Activated naive CD4-positive, alpha-beta T cell treated with anti-CD3 and anti-CD28 coated beads for 36 hours (primary cell): ENCODE measurements around the gene SH3GL3. TPM values are rescaled to one million over a fixed set of nuclear protein-coding genes. Genes with fewer than 3 reads are reported as not detected.

Experiments
- CTCF ChIA-PET: fragments of 350-600 bp; sonication (Branson Sonifier 250); formaldehyde crosslinking; loops from one replicate; lab custom pipeline; 2021; ENCODE audit warnings: antibody characterized with exemption; lab: Charles Lee
- DNase-seq: peaks from one replicate; pipeline ENCODE4 v3.0.0-alpha.2; 2020
- H3K27ac Mint-ChIP-seq: one replicate; pipeline ENCODE4 v1.8.0; 2021; ENCODE audit warnings: mild to moderate bottlenecking, mixed read lengths
- H3K27me3 Mint-ChIP-seq: one replicate; pipeline ENCODE4 v1.8.0; 2021; ENCODE audit warnings: low read depth, mixed read lengths
- H3K36me3 Mint-ChIP-seq: one replicate; pipeline ENCODE4 v1.8.0; 2021; ENCODE audit warnings: low read depth, mixed read lengths
- H3K4me1 Mint-ChIP-seq: one replicate; pipeline ENCODE4 v1.8.0; 2021; ENCODE audit warnings: low read depth, mixed read lengths
- H3K4me3 Mint-ChIP-seq: one replicate; pipeline ENCODE4 v1.8.0; 2021; ENCODE audit warnings: mild to moderate bottlenecking, moderate library complexity, mixed read lengths
- H3K9me3 Mint-ChIP-seq: one replicate; pipeline ENCODE4 v1.8.0; 2021; ENCODE audit warnings: mixed read lengths
- intact Hi-C: fragments of 100-400 bp; cut with micrococcal nuclease; formaldehyde crosslinking; loops from one replicate; pipeline ENCODE4 v1.15.1; 2023
- total RNA-seq, 2 experiments: library from RNA; stranded (reverse); gene quantifications; one replicate each; pipeline ENCODE4 v1.2.3, GENCODE V29; 2021

The SH3GL3 gene
- total RNA-seq, 2 experiments from 2014 or later, result not detected

DNA sequence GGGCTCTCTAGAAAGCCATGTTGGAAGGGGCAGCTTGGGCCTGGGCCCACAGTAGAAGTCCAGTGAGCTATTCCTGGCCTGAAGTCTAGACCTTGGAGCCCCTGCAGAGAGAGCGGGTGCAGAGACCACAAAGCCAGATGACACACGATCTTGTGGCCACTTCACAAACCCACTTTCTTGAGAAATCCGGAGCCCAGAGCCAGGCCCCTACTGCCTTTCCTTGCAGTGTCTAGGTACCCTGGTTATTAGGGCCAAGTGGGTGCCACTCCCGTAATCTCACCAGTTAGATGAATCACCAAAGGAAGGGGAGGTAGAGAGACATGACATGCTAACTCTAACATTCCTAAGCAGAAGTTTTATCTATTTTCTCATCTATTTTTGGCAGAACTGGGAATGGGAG is 134.2 kb downstream of the SH3GL3 start:
- H3K4me3 Mint-ChIP-seq, result no peak overlapping the region
- no peak for DNase-seq
- intact Hi-C loops, result no loop called here
- no peaks in the 10 kb centered on the region for H3K4me1 Mint-ChIP-seq
- no peaks in the 10 kb centered on the region for H3K36me3 Mint-ChIP-seq
- no peaks in the 10 kb centered on the region for H3K9me3 Mint-ChIP-seq
- no peak overlapping the region for H3K27ac Mint-ChIP-seq
- CTCF ChIA-PET, result no interaction called here
- no peaks in the 10 kb centered on the region for H3K27me3 Mint-ChIP-seq

DNA sequence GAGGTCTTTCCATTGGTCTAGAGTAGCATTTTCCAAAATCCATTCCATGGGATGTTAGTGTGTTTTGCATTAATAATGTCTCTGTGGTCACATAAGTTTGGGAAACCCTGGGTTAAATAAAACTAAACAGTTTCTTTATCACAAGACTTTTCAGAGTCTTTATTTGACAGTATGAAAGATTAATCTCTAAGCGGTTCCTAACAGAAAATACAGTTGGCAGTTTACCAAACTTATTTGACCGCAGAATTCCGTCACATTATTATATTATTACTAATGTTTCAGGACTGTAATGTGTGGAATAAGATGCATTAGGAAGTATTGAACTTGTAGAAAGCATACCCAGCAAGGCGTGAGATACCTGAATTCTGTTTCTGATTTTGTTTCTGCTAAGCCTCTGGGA is 135.2 kb downstream of the SH3GL3 start:
- Mint-ChIP-seq H3K9me3 (no peaks in the 10 kb centered on the region), H3K36me3 (no peaks in the 10 kb centered on the region), H3K4me3 (no peak overlapping the region), H3K27me3 (no peaks in the 10 kb centered on the region), H3K4me1 (no peaks in the 10 kb centered on the region), H3K27ac (no peak overlapping the region)
- DNase-seq, result no peak
- intact Hi-C loops, result no loop called here
- CTCF ChIA-PET, result no interaction called here

DNA sequence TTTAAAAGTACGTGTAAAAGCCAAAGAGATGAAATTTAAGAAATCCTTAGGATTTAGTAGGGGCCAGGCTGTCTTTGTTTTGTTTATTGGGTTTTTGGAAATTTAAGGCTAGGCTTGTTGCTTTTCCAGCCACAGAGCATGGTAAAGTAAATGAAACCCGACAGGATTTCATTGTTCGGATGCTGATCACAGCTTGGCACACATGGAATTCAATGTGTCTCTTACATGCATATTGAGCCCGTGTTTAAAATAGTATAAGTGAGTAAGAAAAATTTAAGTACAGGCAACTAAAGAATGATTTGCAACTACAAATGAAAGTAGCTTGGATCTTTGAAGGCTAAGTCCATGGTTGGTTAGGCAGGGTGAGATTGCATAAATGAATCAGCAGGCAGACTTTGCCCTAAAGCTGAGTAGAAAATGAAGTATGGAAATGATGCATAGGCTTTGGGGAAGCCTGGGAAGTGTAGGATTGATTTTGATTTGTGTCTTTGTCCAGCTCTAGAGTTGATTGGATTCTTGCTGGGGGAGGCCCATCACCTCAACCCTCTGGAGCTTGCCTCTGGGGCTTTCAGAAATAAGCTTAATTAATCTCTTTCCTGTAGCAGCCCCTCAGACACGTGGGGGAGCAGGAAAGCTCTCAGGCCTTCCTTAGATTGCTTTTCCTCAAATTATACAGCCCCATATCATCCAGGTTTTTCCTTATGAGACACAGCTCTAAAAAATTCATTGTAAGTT is 138.6 kb downstream of the SH3GL3 start:
- CTCF ChIA-PET, result interaction anchor here (1.2 kb wide), 1 partner anchor 148 kb away, joined by 4 read pairs; no protein-coding TSS in a partner anchor
- no peak overlapping the region for H3K27ac Mint-ChIP-seq
- intact Hi-C loops, result no loop called here
- no peaks in the 10 kb centered on the region for H3K9me3 Mint-ChIP-seq
- H3K27me3 Mint-ChIP-seq, result no peaks in the 10 kb centered on the region
- no peak overlapping the region for H3K4me3 Mint-ChIP-seq
- no peaks in the 10 kb centered on the region for H3K4me1 Mint-ChIP-seq
- DNase-seq, result no peak
- no peaks in the 10 kb centered on the region for H3K36me3 Mint-ChIP-seq

DNA sequence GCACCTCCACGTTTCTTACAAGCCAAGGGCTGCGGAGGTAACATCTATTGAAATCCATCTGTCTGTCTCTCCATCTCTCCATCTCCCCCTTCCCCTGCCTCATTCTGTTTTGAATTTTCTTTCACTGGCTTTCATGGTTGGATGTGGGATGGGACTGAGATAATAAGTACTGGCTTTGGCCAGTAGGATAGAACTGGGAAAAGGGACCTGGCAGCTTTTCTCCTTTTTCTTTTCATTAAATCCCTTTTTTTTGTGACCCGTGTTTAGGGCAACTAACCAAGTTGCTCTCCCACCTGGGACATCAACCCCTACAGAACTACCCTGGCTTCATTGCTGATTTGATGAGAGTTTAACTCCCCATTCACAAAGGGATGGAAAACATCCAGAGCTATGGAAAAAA is 139.9 kb downstream of the SH3GL3 start:
- intact Hi-C loops, result no loop called here
- Mint-ChIP-seq H3K4me1 (no peaks in the 10 kb centered on the region), H3K27ac (no peak overlapping the region), H3K9me3 (no peaks in the 10 kb centered on the region), H3K27me3 (no peaks in the 10 kb centered on the region), H3K36me3 (no peaks in the 10 kb centered on the region), H3K4me3 (no peak overlapping the region)
- no peak for DNase-seq
- CTCF ChIA-PET, result no interaction called here

DNA sequence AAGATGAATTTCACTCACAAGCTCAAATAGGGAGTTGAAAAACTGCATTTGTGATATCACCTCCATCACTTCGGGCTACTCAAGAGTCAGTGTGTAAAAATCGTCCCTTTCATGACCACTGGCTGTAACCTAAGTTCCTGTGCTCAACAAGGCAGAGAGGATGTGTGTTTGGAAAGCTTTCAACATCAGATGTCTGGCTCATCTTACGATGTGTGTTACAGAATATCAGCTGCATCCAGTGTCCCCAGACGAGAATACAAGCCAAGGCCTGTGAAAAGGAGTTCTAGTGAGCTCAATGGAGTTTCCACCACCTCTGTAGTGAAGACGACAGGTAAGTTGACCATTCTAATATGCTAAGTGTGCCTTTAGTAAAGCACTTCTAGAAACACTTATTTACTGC is 141.3 kb downstream of the SH3GL3 start:
- Mint-ChIP-seq H3K27ac (no peak overlapping the region), H3K9me3 (no peaks in the 10 kb centered on the region), H3K36me3 (no peaks in the 10 kb centered on the region), H3K27me3 (peaks cover 5% of the 10 kb centered on the region), H3K4me3 (no peak overlapping the region), H3K4me1 (no peaks in the 10 kb centered on the region)
- intact Hi-C loops, result no loop called here
- DNase-seq, result no peak
- CTCF ChIA-PET, result no interaction called here

DNA sequence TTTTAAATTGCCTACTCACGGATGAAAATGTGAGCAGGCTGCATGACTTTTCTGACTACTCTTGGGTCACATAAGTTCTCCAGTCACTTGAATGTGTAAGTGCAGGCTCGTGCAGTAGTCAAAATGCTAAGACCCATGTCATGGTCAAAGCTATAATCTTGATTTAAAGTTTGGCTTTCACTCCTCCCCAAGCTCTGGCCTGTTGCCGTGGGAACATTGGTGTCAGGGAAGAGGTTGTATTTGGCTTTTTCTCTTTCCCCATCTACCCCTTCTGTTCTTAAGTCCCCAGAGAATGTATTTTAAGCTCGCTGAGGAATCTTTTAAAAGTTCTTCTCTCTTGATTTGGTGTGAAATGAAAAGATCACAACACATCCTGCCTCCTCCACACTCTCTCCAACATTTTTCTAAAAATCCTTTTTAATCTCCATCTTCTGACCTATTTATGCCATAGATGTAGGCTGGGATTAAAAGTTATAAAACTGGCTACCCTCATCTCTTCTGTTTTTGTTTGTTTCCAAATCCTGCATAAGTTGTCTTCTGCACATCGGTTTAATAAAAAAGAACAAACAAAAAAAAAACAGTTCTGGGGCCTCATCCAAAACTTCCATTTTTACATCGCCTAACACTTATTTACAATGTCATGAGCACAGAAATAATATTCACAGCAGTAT is 145.4 kb downstream of the SH3GL3 start:
- H3K27ac Mint-ChIP-seq, result no peak overlapping the region
- DNase-seq, result no peak
- no peaks in the 10 kb centered on the region for H3K36me3 Mint-ChIP-seq
- no peak overlapping the region for H3K4me3 Mint-ChIP-seq
- intact Hi-C loops, result no loop called here
- CTCF ChIA-PET, result no interaction called here
- H3K27me3 Mint-ChIP-seq, result peaks cover 5% of the 10 kb centered on the region
- no peaks in the 10 kb centered on the region for H3K4me1 Mint-ChIP-seq
- no peaks in the 10 kb centered on the region for H3K9me3 Mint-ChIP-seq

DNA sequence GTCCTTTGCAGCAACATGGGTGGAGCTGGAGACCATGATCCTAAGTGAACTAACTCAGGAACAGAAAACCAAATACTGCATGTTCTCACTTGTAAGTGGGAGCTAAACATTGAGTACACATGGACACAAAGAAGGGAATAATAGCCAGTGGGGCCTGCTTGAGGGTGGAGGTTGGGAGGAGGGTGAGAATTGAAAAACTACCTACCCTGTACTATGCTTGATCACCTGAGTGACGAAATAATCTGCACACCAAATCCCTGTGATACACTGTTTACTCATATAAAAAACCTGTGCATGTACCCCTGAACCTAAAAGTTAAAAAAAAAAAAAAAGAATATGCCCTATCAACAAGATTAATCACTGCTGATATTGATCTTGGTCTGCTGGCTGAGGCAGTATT is 148.1 kb downstream of the SH3GL3 start:
- Mint-ChIP-seq H3K27ac (no peak overlapping the region), H3K4me3 (no peak overlapping the region), H3K36me3 (no peaks in the 10 kb centered on the region), H3K4me1 (no peaks in the 10 kb centered on the region), H3K9me3 (peaks cover 3% of the 10 kb centered on the region), H3K27me3 (peaks cover 5% of the 10 kb centered on the region)
- CTCF ChIA-PET, result interaction anchor here (0.6 kb wide), 1 partner anchor 1221 kb away, joined by 5 read pairs; no protein-coding TSS in a partner anchor
- DNase-seq, result no peak
- intact Hi-C loops, result no loop called here

DNA sequence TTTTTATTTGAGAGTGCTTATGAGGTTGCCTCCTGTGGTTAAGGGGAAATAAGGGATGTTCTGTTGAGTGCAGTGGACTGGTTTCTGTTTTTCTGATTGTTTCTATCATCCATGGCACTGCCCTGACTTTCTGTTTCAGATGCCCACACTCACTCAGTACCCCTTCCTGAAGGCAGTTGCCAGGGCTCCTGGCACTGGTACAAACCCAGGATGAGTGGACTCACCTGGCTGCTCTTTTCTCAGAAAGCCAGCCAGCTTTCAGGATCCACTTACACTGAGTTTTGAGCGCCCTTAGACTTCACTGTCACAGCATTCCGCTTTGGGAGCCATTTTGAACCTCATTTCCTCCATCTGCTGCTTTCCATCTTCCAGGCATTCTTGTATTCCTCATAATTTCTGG is 150.9 kb downstream of the SH3GL3 start:
- DNase-seq, result no peak
- Mint-ChIP-seq H3K27me3 (peaks cover 4% of the 10 kb centered on the region), H3K27ac (no peak overlapping the region), H3K4me1 (no peaks in the 10 kb centered on the region), H3K4me3 (no peak overlapping the region), H3K36me3 (no peaks in the 10 kb centered on the region), H3K9me3 (peaks cover 14% of the 10 kb centered on the region)
- intact Hi-C loops, result no loop called here
- CTCF ChIA-PET, result no interaction called here

DNA sequence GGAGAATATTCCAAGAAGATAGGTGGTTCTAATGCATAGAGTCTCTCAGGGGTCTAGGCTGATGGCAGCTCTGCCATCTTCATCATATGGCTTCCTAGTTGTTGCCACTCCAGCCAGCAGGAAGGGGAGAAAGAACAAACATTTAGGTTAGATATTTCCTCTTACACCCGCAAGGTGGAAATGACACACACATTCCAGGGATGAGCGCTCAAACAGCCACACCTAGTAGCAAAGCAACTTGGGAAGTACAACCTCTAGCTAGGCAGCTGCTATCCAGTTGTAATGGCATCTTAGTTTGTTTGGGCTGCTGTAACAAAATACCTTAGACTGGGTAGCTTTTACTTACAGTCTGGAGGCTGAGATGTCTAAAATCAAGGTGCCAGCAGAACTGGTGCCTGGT is 154.9 kb downstream of the SH3GL3 start:
- Mint-ChIP-seq H3K4me1 (no peaks in the 10 kb centered on the region), H3K9me3 (peaks cover 14% of the 10 kb centered on the region), H3K36me3 (no peaks in the 10 kb centered on the region), H3K27ac (no peak overlapping the region), H3K4me3 (no peak overlapping the region), H3K27me3 (peaks cover 11% of the 10 kb centered on the region)
- intact Hi-C loops, result no loop called here
- DNase-seq, result no peak
- CTCF ChIA-PET, result no interaction called here

DNA sequence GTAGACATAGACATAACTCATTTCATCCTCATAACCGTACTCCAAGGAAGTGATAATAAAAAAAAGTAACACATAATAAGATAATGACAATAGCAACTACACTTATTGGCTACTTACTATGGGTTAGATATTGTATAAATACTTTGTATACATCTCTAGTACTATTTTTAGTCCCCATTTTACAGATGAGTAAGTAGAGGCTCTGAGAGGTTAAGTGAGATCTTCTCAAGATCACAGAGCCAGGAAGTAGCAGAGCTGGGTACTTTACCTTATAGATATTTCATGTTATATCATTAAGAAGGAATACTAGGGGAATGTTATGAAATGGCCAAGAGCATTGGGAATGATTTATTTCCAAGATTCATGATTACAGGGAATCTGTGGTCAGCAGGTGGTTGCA is 157.4 kb downstream of the SH3GL3 start:
- H3K4me1 Mint-ChIP-seq, result no peaks in the 10 kb centered on the region
- intact Hi-C loops, result no loop called here
- H3K36me3 Mint-ChIP-seq, result no peaks in the 10 kb centered on the region
- no peak overlapping the region for H3K4me3 Mint-ChIP-seq
- H3K27ac Mint-ChIP-seq, result no peak overlapping the region
- H3K27me3 Mint-ChIP-seq, result peaks cover 11% of the 10 kb centered on the region
- H3K9me3 Mint-ChIP-seq, result peaks cover 14% of the 10 kb centered on the region
- DNase-seq, result no peak
- CTCF ChIA-PET, result no interaction called here

DNA sequence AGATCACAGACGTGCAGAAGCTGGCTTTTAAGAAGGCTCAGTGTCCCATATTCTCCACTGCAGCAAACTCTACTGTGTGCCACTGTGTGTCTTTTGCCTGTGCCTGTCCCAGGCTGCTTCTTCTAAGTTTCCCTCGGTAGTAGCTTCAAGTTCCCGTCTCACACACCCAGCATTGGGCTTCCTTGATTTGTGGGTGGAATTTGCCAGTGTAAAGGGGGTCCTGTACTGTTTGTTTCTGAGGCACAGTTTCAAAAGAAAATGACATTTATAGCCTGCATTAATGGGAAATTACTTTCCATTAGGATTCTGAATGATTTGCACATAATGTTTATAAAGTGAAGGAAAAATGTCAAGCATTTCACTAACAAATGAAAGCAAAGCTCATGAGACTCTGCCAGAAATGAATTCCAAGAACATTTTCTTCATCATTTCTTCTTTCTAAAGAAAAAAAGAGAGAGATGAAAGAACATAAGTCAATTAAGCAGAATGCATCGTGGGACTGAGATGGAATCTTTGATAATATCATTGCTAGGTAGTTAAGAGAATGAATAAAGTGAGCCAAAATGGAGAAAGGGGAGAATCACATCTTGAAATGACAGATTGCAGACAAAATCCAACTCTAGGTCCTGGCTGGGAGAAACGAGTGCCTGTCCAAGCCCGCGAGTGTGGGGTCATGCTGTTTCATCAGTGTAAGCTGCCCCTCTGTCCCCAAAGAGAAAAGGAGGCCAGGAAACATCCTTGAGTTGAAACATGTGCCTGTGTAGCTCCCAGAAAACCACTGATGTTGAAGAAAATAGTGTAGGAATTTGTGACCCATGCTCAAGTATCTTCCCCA is 158.2 kb downstream of the SH3GL3 start:
- H3K27ac Mint-ChIP-seq, result no peak overlapping the region
- DNase-seq, result no peak
- CTCF ChIA-PET, result no interaction called here
- no peak overlapping the region for H3K4me3 Mint-ChIP-seq
- H3K9me3 Mint-ChIP-seq, result peaks cover 9% of the 10 kb centered on the region
- peaks cover 11% of the 10 kb centered on the region for H3K27me3 Mint-ChIP-seq
- no peaks in the 10 kb centered on the region for H3K36me3 Mint-ChIP-seq
- intact Hi-C loops, result no loop called here
- no peaks in the 10 kb centered on the region for H3K4me1 Mint-ChIP-seq

DNA sequence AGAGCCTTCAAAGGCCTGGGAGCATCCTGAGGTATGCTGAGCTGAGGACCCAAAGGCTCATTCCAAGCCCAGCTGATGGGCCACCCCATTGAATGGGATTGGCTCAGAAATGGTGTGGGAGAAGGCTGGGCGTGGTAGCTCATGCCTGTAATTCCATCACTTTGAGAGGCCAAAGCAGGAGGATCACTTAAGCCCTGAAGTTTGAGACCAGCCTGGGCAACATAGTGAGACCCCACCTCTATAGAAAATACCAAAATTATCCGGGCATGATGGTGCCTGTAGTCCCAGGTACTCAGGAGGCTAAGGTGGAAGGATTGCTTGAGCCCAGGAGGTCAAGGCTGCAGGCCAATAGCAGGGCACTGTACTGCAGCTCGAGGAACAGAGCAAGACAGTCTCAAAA is 163.0 kb downstream of the SH3GL3 start:
- H3K9me3 Mint-ChIP-seq, result no peaks in the 10 kb centered on the region
- intact Hi-C loops, result no loop called here
- peaks cover 8% of the 10 kb centered on the region for H3K27me3 Mint-ChIP-seq
- CTCF ChIA-PET, result interaction anchor here (1.1 kb wide), 1 partner anchor 66 kb away, joined by 3 read pairs; no protein-coding TSS in a partner anchor
- H3K4me1 Mint-ChIP-seq, result no peaks in the 10 kb centered on the region
- no peaks in the 10 kb centered on the region for H3K36me3 Mint-ChIP-seq
- H3K27ac Mint-ChIP-seq, result no peak overlapping the region
- no peak overlapping the region for H3K4me3 Mint-ChIP-seq
- DNase-seq, result no peak
